Measurements from ENCODE around the gene TAGLN3. TPM values are rescaled to one million over a fixed set of nuclear protein-coding genes. Genes with fewer than 3 reads are reported as not detected.

TAGLN3 gene
- not detected for total RNA-seq
- not detected for total RNA-seq (2013)

- TF ChIP-seq CTCF (IDR thresholded peaks at IDR 0.05), result no peak
- ATAC-seq (peak; percentile 50 to 68 (median 65)), DNase-seq (peak in 1 of 2 donors; percentile 26)
- no peak within 1 kb of the TSS for H3K27ac ChIP-seq (ENCODE audit: low read length)
- Mint-ChIP-seq H3K4me3 (peak within 1 kb of the TSS; percentile 87), H3K27ac (peak within 1 kb of the TSS in 1 of 2 donors; percentile 39), H3K9me3 (no peaks in the 10 kb centered on the region), H3K4me1 (peaks cover 26 to 29% of the 10 kb centered on the region in 2 donors), H3K36me3 (no peaks in the 10 kb centered on the region), H3K27me3 (ENCODE audit: low read depth in 2 of 2) (peaks cover 12 to 24% of the 10 kb centered on the region in 2 donors)
- no peaks in the 10 kb centered on the region for H3K36me3 ChIP-seq (ENCODE audit: control insufficient read depth, insufficient read depth, low read length)
- no peaks in the 10 kb centered on the region for H3K9me3 ChIP-seq (ENCODE audit: control insufficient read depth, insufficient read depth, low read length)
- H3K4me1 ChIP-seq (ENCODE audit: control insufficient read depth, insufficient read depth, low read length), result peaks cover 22% of the 10 kb centered on the region
- WGBS (ENCODE audit: insufficient coverage), result 19% methylated on average over 30 of the region's 30 CpGs
- H3K4me3 ChIP-seq (ENCODE audit: low read length), result peak within 1 kb of the TSS; percentile 10
- H3K27me3 ChIP-seq (ENCODE audit: control insufficient read depth, insufficient read depth, low read length), result no peaks in the 10 kb centered on the region
- intact Hi-C loops (cut with micrococcal nuclease), result no loop called here
Measured at GRCh38 chr3:111998636-111999483, at the start of gene TAGLN3. TSS of gene TAGLN3 (plus strand) at chr3:111998922. CDS start at chr3:111999423, 501 bp downstream.

- H3K27me3 Mint-ChIP-seq (ENCODE audit: low read depth in 2 of 2), result no peaks in the 10 kb centered on the region
Measured at GRCh38 chr3:111949712-111950111, 49.0 kb upstream of the TAGLN3 start.

DNA sequence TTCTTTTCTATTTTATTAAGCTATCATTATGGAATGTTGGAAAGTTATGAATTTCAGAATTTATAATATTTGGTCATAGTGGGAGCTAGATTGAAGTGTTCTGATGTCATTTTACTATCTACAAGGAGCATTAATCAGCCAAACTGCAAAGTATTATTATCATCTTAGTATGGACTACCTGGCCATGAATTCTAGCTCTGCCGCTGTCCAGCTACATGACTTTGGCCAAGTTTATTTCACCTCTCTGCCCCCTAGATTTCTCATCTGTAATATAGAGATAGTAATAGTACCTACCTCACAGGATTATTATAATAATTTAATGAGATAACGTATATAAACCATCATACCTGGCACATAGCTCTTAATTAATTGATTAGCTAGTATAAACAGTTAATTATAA is 47.7 kb upstream of the TAGLN3 start:
- no peaks in the 10 kb centered on the region for H3K9me3 Mint-ChIP-seq
- DNase-seq (no peak), ATAC-seq (no peak)
- H3K4me3 Mint-ChIP-seq, result no peak overlapping the region
- no peak for TF ChIP-seq CTCF (IDR thresholded peaks at IDR 0.05)
- no peaks in the 10 kb centered on the region for H3K27me3 ChIP-seq (ENCODE audit: control insufficient read depth, insufficient read depth, low read length)
- H3K27me3 Mint-ChIP-seq (ENCODE audit: low read depth in 2 of 2), result no peaks in the 10 kb centered on the region
- no peaks in the 10 kb centered on the region for H3K9me3 ChIP-seq (ENCODE audit: control insufficient read depth, insufficient read depth, low read length)
- H3K27ac ChIP-seq (ENCODE audit: low read length), result no peak overlapping the region
- no CpG with 5 or more reads among the region's 2 CpGs for WGBS (ENCODE audit: insufficient coverage)
- intact Hi-C loops (cut with micrococcal nuclease), result no loop called here
- H3K4me3 ChIP-seq (ENCODE audit: low read length), result no peak overlapping the region
- no peaks in the 10 kb centered on the region for H3K4me1 Mint-ChIP-seq
- no peaks in the 10 kb centered on the region for H3K4me1 ChIP-seq (ENCODE audit: control insufficient read depth, insufficient read depth, low read length)
- no peak overlapping the region for H3K27ac Mint-ChIP-seq
- H3K36me3 ChIP-seq (ENCODE audit: control insufficient read depth, insufficient read depth, low read length), result peaks cover 7% of the 10 kb centered on the region
- H3K36me3 Mint-ChIP-seq, result peaks cover 7% of the 10 kb centered on the region

More at GRCh38 chr3:111949712-111950111, 49.0 kb upstream of the TAGLN3 start:
- WGBS (ENCODE audit: insufficient coverage), result 94% methylated on average over 2 of the region's 3 CpGs
- Histone ChIP-seq H3K27me3 (ENCODE audit: control insufficient read depth, insufficient read depth, low read length) (no peaks in the 10 kb centered on the region), H3K4me1 (ENCODE audit: control insufficient read depth, insufficient read depth, low read length) (no peaks in the 10 kb centered on the region), H3K36me3 (ENCODE audit: control insufficient read depth, insufficient read depth, low read length) (peaks cover 7% of the 10 kb centered on the region), H3K4me3 (ENCODE audit: low read length) (no peak overlapping the region), H3K27ac (ENCODE audit: low read length) (no peak overlapping the region), H3K9me3 (ENCODE audit: control insufficient read depth, insufficient read depth, low read length) (no peaks in the 10 kb centered on the region)
- ATAC-seq (no peak), DNase-seq (no peak)
- intact Hi-C loops (cut with micrococcal nuclease), result no loop called here
- Mint-ChIP-seq H3K9me3 (no peaks in the 10 kb centered on the region), H3K4me3 (no peak overlapping the region), H3K36me3 (peaks cover 7% of the 10 kb centered on the region), H3K4me1 (no peaks in the 10 kb centered on the region), H3K27ac (no peak overlapping the region)
- no peak for TF ChIP-seq CTCF (IDR thresholded peaks at IDR 0.05)
